ENCODE results near the gene NEDD1.

The NEDD1 gene

GRCh38 chr12:96906849-96907670, at the start of gene NEDD1:
Gene NEDD1 (plus strand): TSS chr12:96907257. CDS start chr12:96909760, 2,503 bp downstream.
- DNase-seq: peak; percentile 14

GRCh38 chr12:96858162-96858561, 48.9 kb upstream of the NEDD1 start:
- DNase-seq: no peak

- no peak for DNase-seq
Measured at GRCh38 chr12:96861656-96862055, 45.4 kb upstream of the NEDD1 start.

GRCh38 chr12:96862326-96862725, 44.7 kb upstream of the NEDD1 start:
- no peak for DNase-seq

- DNase-seq: no peak
Measured at GRCh38 chr12:96864335-96864734, 42.7 kb upstream of the NEDD1 start.

- no peak for DNase-seq
Measured at GRCh38 chr12:96866801-96867590, 40.1 kb upstream of the NEDD1 start.

- DNase-seq: no peak
Measured at GRCh38 chr12:96870946-96871345, 36.1 kb upstream of the NEDD1 start.

- no peak for DNase-seq
Measured at GRCh38 chr12:96872961-96873360, 34.1 kb upstream of the NEDD1 start.

- DNase-seq: no peak
Measured at GRCh38 chr12:96874211-96874610, 32.8 kb upstream of the NEDD1 start.

- no peak for DNase-seq
Measured at GRCh38 chr12:96876966-96877365, 30.1 kb upstream of the NEDD1 start.

GRCh38 chr12:96878704-96879103, 28.4 kb upstream of the NEDD1 start:
- DNase-seq: no peak

GRCh38 chr12:96879301-96879700, 27.8 kb upstream of the NEDD1 start:
- DNase-seq: no peak

- DNase-seq: no peak
Measured at GRCh38 chr12:96880220-96880619, 26.8 kb upstream of the NEDD1 start.

- no peak for DNase-seq
Measured at GRCh38 chr12:96881608-96882007, 25.4 kb upstream of the NEDD1 start.

GRCh38 chr12:96882862-96883261, 24.2 kb upstream of the NEDD1 start:
- DNase-seq: no peak

GRCh38 chr12:96883571-96883970, 23.5 kb upstream of the NEDD1 start:
- DNase-seq: no peak

GRCh38 chr12:96886998-96887677, 19.9 kb upstream of the NEDD1 start:
- DNase-seq: no peak

- DNase-seq: no peak
Measured at GRCh38 chr12:96889273-96889933, 17.7 kb upstream of the NEDD1 start.

- no peak for DNase-seq
Measured at GRCh38 chr12:96890331-96890730, 16.7 kb upstream of the NEDD1 start.

- no peak for DNase-seq
Measured at GRCh38 chr12:96892104-96892503, 15.0 kb upstream of the NEDD1 start.

- DNase-seq: no peak
Measured at GRCh38 chr12:96897421-96897820, 9.6 kb upstream of the NEDD1 start.

GRCh38 chr12:96901175-96901574, 5.9 kb upstream of the NEDD1 start:
- DNase-seq: no peak

GRCh38 chr12:96902076-96902475, 5.0 kb upstream of the NEDD1 start:
- DNase-seq: no peak

Measured in NCI-H510A (cell line).